COLO829 (cell line): ENCODE measurements around the gene EHD4.

ENCODE experiments used
- DNase-seq: peaks from one replicate; pipeline ENCODE4 v3.0.0; 2012; ENCODE audit warnings: low spot score

The EHD4 gene

GRCh38 chr15:41879321-41879845 lies 93.0 kb downstream of the EHD4 start:
- no peak for DNase-seq

- no peak for DNase-seq
These were observed 94.0 kb downstream of the EHD4 start for GRCh38 chr15:41878355-41878699.

DNA sequence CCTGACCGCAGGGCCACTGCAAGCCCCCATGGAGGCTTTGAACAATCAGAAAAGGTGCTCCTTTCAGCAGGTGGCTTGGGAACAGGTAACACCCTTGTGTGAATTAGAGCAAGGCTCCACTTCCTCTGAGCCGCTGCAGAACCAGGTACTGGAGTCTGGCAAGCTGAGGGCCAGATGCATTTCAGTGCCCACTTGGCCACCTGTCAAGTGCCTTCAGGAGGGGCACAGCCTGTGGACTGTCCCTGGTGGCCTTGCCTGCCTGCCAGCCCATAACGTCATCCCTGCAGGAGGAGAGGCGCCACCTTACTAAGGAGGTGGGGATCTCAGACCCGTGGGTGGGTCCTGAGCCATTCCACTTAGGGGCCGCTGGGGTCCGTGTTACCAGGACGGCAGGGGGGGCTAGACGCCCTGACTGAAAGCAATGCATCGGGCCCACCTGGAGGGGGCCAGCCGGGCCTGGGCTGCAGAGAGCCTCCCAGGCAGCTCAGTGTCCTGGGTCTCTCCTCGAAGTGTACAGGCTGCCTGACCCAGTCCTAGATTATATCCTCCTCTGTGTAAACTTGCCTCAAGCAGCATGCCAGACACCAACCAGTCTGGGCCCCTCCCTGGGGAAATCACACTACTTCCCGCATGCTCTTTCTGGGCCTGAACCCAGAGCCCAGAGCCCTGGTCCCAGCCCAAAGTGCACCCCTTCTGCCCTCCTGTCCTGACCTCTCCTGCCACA lies 94.6 kb downstream of the EHD4 start:
- no peak for DNase-seq

GRCh38 chr15:41876689-41877088 lies 95.7 kb downstream of the EHD4 start:
- DNase-seq: no peak

DNA sequence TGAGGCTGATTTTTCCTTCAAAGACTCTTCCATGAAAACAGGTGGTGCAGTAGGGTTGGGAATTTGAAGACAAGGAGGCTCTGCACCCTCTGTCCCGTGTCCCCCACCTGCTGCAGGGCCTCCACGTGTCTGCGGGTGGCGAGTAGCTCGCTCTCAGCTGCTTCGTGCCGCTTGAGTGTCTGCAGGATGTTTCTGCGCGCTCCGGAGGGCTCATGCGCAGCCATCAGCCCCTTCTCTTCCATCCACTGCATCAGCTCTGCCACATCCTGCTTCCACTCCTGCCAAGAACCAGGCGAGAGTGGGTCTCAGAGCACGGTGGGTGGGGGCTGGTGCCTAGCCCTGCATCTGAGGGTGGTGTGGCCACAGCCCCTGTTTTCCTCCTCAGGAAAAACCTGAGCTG lies 96.3 kb downstream of the EHD4 start:
- DNase-seq: no peak

GRCh38 chr15:41874736-41875135 lies 97.6 kb downstream of the EHD4 start:
- no peak for DNase-seq

DNA sequence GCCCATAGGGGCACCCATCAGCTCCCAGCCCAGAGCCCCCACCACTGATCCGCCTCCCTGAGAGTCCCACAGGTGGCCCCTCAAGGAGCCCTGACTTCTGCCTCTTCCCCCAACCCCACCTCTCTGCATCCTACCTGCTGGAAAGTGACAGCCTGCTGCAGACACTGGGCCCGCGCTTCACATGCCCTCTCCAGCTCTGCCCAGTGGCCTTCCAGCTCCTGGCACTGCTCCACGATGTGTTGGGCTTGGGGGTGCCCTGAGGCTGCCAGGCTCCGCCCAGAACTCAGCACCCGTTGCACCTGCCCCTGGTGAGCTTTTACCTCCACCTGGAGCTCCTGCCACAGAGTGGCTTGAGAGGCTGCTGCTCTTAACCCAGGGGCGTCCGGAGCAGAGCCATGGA lies 98.6 kb downstream of the EHD4 start:
- DNase-seq: no peak

DNA sequence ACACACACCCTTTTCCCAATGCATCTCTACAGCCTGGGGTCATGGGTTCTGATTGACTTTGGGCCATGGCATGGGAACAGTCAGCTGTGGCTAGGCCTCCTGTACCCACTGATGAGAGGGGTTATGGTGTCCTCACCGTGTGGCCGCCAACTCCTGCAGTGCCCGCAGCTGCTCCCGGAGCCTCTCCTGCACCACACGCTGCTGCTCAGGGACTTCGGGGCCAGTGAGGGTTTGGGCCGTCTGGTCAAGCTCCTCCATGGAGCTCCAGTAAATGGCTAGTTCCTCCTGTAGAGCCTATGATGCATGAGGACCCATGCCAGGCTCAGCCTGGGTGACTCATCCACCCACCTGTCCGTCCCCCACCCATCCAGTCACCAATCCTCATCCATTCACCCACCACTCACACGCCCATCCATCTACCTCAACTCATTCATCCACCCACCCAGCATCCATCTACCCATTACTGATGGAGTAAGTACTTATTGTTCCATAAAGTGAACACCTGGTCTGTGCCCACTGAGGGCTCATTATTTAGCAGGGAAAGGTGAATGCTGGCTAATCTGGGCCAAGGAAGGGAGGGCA lies 100.1 kb downstream of the EHD4 start:
- DNase-seq: no peak

DNA sequence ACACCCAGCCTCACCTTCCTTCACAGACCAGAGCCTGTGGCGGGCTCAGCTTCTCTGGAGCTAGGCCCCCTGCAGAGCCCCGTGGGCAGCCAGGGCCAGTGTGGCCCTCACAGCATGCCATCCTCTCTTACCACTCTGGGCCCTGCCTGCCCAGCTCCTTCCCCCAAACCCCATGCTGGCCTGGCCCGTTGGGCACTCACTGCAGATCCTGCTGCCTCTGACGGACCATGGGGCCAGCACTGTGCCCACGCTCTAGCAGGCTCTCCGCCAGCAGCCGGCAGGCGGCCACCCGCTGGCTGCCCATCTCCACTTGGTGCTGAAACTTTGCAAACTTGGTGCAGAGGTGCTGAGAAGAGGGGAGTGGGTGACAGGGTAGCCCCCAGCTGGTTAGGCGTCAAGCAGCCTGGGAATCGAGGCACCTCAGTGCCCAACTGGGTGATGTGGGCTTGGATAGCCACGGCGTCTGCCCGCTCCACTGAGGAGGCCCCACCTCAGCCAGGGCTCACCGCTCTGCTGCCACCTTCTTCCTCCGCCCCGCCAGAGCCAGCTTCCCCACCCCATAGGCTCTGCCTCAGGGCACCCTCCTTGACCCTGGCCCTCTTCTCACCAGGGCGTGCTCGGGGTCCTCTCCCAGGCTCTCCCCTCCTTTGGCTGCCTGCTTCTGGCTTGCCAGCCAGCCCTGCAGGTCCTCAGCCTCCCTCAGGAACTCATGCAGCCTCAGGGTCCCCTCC lies 101.0 kb downstream of the EHD4 start:
- no peak for DNase-seq

DNA sequence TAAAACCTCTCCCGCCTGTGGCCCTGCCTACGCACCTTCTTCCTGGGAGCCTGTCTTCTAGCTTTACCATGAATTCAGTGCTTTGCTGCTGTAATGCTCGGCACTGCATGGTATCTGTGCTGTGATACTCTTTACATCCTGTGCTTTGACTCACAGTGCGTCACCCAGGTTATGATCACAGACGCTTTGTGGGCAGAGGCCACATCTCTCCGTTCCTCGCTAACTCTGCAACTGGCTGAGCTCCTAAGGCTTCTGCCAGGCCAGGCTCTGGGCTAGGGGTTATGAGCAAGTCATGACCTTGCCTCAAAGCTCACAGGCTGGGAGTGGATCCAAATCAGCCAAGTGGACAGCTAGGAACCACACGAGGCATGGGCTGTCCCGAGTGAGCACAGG lies 101.7 kb downstream of the EHD4 start:
- no peak for DNase-seq

DNA sequence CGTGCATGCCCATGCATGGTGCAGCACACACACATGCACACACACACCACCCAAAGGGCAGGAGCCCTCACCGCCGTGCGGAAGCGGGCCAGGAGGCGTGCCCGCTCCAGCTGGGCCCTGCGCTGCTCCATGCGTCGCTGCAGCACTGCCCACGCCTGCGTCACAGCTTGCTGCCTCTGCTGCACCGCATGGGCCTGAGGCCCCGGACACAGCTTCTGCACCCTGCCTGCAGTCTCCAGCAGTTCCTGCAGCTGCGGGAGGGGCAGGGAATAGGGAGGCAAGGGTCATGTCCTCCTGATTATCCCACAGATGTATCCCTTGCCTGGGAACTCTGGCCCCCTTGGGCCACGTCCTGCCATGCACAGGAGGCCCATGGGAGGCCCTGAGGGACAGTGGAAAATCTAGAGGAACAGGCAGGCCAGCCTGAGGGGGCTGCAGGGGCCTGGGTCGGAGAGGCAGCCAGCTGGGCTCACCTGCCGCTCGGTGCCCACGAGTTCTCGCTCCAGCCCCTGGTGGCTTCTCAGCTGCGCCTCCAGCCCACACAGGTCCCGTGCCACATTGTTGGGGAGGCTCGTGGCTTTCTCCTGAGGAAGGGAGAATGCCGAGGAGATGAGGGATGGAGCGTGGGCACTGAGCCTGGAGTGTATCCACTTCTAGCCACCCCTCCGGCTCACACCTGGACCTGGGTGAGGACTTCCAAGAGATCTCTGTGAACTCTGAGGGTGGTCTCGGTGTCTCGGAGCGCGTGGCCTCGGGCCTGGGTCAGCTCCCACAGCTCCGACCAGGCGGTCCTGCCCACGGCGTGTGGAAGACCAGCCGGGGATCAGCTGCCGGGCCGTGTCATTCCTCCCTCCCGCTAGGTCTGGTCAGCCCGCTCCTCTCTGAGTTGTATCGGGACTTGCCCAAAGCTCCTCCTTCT lies 102.3 kb downstream of the EHD4 start:
- DNase-seq: no peak

DNA sequence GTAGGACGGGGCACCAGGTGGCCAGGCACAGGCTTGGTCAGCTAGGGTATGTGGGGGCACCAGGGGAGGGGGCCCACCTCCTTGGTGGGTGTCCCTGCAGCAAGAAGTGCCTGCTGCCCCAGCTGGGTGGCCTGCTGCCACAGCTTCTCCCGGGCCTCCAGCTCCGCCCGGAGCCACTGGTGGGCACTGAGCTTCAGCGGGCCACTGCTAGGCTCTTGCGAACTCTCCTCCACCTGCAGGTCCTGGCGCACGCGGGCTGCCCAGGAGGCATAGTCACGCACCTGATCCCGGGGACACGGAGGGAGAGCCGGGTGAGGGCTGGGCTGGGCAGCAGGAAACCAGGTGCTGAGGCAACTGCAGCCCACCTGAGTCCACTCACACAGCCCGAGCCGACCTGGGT lies 104.0 kb downstream of the EHD4 start:
- DNase-seq: no peak

DNA sequence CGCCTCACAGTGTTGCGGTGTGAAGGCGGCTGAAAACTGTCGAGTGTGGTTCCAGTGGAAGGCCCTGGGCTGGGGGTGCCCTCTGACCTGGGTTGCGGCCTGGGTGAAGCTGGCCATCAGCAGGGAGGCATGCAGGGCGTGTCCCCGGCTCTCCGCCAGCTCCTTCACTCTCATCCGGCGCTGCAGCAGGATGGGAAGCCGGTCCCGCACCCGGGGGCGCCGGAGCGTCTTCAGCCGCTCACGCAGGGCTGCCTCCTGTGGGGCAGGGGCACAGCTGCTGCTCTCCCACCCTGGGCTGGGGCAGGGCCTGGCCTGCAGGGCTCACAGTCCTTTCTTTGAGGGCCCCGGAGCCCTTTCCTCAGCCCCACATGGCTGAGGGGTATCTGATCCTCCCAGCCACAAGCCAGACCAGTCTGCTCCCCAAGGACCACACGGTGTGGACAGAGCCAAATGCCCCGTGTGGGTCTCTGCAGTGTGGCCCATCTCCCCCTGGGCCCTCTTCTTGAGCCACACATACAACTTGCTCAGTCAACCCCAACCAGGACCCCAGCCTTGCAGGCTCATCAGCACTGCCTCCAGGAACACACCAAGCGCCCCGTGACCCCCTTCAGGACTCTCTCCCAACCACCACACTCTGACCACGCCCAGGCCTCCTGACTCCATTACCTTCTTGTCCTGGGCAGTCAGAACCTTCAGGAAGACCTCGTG lies 105.3 kb downstream of the EHD4 start:
- DNase-seq: no peak

DNA sequence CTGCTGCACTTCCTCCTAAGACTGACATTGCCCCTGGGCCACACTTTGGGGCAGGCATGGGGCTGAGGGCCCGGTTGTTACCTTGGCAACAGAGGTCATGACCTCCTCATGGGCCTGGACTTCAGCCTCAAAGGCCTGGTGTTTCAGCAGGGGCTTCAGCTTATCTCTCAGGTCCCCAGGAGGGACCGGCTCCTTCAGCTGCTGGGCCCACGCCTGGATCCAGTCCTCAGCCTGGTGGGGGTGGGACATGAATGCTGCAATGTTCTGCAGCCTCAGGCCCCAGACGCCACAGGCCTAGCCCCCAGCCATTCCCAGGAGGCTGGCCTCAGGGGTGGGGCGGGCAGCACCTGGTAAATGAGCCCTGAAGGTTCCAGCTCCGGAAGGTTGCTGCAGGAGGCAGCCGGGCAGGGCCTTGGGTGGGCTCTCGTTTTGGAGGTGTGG lies 106.1 kb downstream of the EHD4 start:
- no peak for DNase-seq

GRCh38 chr15:41865490-41866055 lies 106.8 kb downstream of the EHD4 start:
- no peak for DNase-seq

GRCh38 chr15:41862515-41863116 lies 109.7 kb downstream of the EHD4 start:
- DNase-seq: no peak

DNA sequence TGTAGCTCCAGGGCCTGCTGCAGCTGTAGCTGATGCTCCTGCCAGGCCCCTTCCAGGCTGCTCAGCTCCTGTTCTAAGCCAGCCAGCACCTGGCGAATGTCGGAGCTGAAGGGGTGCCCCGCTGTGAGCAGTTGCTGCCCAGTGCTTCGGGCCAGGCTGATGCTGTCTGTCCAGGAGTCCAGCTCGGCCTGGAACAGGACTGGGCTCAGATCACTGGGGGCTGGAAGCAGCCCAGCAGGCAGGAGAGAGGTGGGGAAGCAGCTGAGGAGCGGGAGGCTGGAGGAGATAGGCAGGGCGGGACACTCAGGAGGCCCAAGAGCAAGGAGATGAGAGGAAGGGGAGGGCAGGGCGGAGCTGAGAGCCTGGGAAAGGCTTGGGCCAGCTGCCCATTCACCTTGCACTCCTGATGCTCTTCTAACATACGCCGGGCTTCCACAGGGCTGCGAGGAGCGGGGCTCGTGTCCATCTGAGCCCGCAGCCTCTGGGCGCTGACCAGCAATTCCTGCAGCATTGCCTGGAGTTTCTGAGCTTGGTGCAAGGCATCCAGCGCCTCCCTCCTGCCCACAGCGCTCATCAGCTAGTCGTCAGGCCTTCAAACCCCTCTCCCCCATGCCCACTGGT lies 110.5 kb downstream of the EHD4 start:
- no peak for DNase-seq

- no peak for DNase-seq
These were observed 112.1 kb downstream of the EHD4 start for GRCh38 chr15:41860049-41860828.

DNA sequence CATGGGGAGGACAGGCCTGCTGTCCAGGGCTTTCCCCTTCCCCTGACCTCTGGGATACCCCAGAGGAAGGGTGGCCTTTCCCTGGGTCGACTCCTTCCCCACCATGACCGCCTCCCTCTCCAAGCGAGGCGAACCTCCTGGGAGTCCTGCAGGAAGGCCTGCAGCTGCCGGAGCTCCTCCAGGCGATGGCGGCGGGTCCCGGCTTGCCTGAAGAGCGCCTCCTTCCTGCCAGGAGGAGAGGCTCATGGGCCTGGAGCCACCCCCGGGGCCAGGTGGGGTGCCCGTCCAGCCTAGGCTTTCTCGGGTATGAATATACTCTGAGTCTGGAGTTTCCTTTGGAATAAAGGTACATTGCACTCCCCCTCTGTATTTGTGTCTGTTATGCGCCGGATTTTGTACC lies 113.6 kb downstream of the EHD4 start:
- DNase-seq: no peak

- no peak for DNase-seq
These were observed 115.0 kb downstream of the EHD4 start for GRCh38 chr15:41857316-41857715.
